LNCaP clone FGC (cell line): ENCODE measurements around the gene ABHD8.

Experiments
- DNase-seq: peaks from one replicate; pipeline ENCODE4 v3.0.0-alpha.2; 2011; ENCODE audit warnings: low read depth
- H3K4me3 ChIP-seq: 2 replicates; pipeline ENCODE4 v1.5.1; 2011; ENCODE audit warnings: mild to moderate bottlenecking, low read depth, low read length, control low read depth
- TF ChIP-seq, protein P1 (sequence below): IDR thresholded peaks from 2 replicates; pipeline ENCODE4 v1.5.1; 2012; ENCODE audit warnings: mild to moderate bottlenecking; ENCODE audit not compliant: control insufficient read depth, insufficient read depth; ENCODE audit errors: extremely low read depth

Gene ABHD8

DNA sequence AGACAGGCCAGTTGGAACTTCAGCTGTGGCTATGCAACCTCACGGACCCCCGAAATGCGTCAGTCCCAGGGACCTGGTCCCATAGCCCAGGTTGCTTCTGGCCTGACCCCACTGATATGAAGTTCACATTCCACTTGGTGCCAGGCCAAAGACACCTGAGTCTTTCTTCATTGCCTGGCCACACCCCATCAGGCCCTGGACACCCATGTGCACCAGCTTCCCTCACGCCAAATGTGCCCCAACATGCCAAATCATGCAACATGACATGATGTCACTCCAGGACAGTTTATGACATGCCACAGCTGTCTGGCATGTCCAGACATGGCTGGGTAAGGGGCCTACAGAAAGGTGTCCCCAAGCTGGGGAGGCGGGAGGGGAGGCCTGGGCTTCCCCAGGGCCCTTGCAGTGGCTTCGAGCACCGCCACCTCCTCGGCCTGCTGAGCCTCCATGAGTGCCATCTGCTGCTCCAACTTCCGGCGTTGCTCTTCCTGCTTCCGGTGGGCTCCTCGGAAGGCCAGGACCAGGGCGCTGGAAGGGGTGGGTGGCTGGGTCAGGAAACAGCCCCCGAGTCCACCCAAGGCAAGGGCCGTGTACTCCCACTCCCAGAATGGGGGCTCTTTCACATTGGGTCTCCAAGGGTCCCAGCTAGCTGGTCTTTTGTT lies 53.2 kb downstream of the ABHD8 start:
- no peak for DNase-seq
- no peak overlapping the region for H3K4me3 ChIP-seq

GRCh38 chr19:17248011-17248776 lies 55.0 kb downstream of the ABHD8 start:
- TF ChIP-seq, protein P1, sequence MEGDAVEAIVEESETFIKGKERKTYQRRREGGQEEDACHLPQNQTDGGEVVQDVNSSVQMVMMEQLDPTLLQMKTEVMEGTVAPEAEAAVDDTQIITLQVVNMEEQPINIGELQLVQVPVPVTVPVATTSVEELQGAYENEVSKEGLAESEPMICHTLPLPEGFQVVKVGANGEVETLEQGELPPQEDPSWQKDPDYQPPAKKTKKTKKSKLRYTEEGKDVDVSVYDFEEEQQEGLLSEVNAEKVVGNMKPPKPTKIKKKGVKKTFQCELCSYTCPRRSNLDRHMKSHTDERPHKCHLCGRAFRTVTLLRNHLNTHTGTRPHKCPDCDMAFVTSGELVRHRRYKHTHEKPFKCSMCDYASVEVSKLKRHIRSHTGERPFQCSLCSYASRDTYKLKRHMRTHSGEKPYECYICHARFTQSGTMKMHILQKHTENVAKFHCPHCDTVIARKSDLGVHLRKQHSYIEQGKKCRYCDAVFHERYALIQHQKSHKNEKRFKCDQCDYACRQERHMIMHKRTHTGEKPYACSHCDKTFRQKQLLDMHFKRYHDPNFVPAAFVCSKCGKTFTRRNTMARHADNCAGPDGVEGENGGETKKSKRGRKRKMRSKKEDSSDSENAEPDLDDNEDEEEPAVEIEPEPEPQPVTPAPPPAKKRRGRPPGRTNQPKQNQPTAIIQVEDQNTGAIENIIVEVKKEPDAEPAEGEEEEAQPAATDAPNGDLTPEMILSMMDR, result no peak

More for the DNA sequence above, 53.2 kb downstream of the ABHD8 start:
- TF ChIP-seq, protein P1, result no peak

DNA sequence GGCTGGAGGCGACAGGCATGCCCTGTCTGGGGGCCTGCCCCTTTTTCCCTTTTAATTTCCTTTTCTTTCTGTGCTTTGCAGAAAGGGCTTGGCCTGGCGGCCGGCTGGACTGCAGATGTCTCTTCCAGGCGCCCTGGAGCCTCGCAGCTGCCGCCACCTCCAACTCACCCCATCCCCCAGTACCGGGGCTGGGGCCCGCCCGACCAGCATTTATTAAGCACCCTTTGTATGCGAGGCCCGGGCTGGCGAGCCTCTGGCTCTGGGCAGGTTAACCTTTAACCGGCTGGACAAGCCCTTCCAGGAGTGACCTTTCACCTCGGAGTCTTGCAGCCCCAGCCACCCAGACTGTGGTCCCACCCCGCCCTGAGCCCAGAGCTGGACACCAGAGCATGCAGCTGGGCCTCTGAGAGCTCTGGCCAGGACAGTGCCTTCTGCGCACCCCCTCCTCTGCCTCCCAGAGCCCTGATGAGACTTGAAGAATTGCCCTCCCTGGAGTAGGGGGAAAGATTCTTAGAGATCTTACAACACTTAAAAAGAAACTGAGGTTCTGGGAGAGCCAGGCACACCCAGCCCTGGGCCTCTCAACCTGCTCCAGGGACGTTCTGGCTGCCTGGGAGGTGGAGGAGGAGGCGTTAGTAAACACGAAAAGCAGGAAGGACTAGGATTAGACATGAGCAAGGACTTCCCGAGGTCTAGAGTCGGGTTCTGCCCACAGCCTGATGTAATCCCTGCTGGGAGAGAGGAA lies 56.4 kb downstream of the ABHD8 start:
- H3K4me3 ChIP-seq, result peak overlapping the region; percentile 49; the same call in 1 of the 2 replicates
- TF ChIP-seq, protein P1, result no peak
- DNase-seq, result no peak

More at GRCh38 chr19:17248011-17248776, 55.0 kb downstream of the ABHD8 start:
- no peak for DNase-seq
- H3K4me3 ChIP-seq, result no peak overlapping the region

DNA sequence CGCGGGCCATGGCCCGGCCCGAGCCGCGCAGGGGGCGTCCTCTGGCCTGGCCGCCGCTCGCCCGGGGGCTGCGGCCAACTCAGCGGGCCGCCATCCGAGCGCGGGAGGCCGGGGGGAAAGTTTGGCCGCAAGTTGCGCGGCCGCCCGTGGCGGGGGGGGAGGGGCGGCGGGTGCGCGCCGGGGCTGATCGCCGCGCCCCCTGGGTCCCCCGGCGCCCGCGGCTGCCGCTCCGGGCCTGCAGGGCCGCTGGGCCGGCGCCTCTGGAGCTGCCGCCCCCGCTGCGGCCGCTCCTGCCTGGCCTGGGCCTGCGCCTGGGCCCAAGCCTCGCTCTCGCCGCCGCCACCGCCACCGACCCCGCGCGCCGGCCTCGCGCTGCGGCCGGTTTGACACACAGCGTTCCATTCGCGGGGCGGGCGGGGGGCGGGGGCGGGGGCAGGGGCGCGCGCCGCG lies 57.7 kb downstream of the ABHD8 start, which contains the start of gene NR2F6:
Gene NR2F6, minus strand, starts transcription at position 385 of the 450 bp plus-strand sequence. CDS start 699 bp downstream, outside the sequence.
- TF ChIP-seq, protein P1, result no peak
- no peak for DNase-seq
- peak within 1 kb of the TSS; percentile 96 for H3K4me3 ChIP-seq

- TF ChIP-seq, protein P1, result no peak
- no peak for DNase-seq
- H3K4me3 ChIP-seq, result peak overlapping the region; percentile 96
Measured at GRCh38 chr19:17244618-17245534, 58.3 kb downstream of the ABHD8 start.

- DNase-seq, result no peak
- H3K4me3 ChIP-seq, result peak overlapping the region; percentile 96
- TF ChIP-seq, protein P1, result no peak
Measured at GRCh38 chr19:17243830-17244617, 59.2 kb downstream of the ABHD8 start.
